ENCODE results near the gene MCM10. TPM values are rescaled to one million over a fixed set of nuclear protein-coding genes. Genes with fewer than 3 reads are reported as not detected.

MCM10 gene
- total and polyA plus RNA-seq, 9 of the 15 experiments (the other 6 are each of a cell fraction or from before 2014, with no cell fraction given), result 10.4 to 68.1 (median 48.0) TPM

DNA sequence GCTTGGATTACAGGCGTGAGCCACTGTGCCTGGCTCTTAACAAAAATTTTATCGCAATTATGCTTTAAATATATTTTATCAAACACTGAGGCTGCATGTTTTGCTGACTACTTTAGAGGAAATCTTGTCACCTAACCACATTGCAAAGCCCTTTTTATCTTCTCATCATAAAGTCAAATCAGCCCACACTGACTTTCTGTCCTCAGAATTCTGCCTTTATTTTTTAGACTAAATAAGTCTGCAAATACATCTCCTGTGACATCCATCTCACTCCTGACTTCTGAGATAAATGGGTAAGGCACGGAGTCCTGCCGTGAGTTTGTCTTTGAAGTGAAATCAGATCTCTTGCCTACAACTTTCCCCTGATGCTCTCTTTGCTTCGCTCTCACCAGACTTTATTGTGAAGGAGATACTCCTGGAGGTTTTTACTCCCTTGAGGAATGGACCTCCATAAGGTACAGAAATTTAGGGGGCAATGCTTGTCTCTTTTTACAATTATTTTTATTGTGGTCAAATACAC is 96.3 kb downstream of the MCM10 start (continued):
- TF ChIP-seq, protein P1, sequence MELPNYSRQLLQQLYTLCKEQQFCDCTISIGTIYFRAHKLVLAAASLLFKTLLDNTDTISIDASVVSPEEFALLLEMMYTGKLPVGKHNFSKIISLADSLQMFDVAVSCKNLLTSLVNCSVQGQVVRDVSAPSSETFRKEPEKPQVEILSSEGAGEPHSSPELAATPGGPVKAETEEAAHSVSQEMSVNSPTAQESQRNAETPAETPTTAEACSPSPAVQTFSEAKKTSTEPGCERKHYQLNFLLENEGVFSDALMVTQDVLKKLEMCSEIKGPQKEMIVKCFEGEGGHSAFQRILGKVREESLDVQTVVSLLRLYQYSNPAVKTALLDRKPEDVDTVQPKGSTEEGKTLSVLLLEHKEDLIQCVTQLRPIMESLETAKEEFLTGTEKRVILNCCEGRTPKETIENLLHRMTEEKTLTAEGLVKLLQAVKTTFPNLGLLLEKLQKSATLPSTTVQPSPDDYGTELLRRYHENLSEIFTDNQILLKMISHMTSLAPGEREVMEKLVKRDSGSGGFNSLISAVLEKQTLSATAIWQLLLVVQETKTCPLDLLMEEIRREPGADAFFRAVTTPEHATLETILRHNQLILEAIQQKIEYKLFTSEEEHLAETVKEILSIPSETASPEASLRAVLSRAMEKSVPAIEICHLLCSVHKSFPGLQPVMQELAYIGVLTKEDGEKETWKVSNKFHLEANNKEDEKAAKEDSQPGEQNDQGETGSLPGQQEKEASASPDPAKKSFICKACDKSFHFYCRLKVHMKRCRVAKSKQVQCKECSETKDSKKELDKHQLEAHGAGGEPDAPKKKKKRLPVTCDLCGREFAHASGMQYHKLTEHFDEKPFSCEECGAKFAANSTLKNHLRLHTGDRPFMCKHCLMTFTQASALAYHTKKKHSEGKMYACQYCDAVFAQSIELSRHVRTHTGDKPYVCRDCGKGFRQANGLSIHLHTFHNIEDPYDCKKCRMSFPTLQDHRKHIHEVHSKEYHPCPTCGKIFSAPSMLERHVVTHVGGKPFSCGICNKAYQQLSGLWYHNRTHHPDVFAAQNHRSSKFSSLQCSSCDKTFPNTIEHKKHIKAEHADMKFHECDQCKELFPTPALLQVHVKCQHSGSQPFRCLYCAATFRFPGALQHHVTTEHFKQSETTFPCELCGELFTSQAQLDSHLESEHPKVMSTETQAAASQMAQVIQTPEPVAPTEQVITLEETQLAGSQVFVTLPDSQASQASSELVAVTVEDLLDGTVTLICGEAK (IDR thresholded peaks at IDR 0.05), result no peak
- TF ChIP-seq, protein P1 (CRISPR knock-in tag; IDR thresholded peaks at IDR 0.05), result no peak
- TF ChIP-seq ZFP36 (IDR thresholded peaks at IDR 0.05; ENCODE audit: low read depth, low read length, partially characterized antibody), result no peak
- no peak for TF ChIP-seq KAT7 (CRISPR knock-in tag; IDR thresholded peaks at IDR 0.05; ENCODE audit: borderline replicate concordance)
- TF ChIP-seq ZNF347 (CRISPR knock-in tag; IDR thresholded peaks at IDR 0.05; ENCODE audit: low read depth), result no peak
- no peak for TF ChIP-seq ZNF239 (CRISPR knock-in tag; IDR thresholded peaks at IDR 0.05)
- TF ChIP-seq ZNF76 (CRISPR knock-in tag; IDR thresholded peaks at IDR 0.05; ENCODE audit: borderline replicate concordance), result no peak
- no peak for TF ChIP-seq GTF2E2 (tag; IDR thresholded peaks at IDR 0.05)
- TF ChIP-seq, protein P2, sequence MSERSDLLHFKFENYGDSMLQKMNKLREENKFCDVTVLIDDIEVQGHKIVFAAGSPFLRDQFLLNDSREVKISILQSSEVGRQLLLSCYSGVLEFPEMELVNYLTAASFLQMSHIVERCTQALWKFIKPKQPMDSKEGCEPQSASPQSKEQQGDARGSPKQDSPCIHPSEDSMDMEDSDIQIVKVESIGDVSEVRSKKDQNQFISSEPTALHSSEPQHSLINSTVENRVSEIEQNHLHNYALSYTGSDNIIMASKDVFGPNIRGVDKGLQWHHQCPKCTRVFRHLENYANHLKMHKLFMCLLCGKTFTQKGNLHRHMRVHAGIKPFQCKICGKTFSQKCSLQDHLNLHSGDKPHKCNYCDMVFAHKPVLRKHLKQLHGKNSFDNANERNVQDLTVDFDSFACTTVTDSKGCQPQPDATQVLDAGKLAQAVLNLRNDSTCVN (CRISPR knock-in tag; IDR thresholded peaks at IDR 0.05), result no peak
- TF ChIP-seq BCL6 (CRISPR knock-in tag; IDR thresholded peaks at IDR 0.05), result no peak
- TF ChIP-seq, protein P3, sequence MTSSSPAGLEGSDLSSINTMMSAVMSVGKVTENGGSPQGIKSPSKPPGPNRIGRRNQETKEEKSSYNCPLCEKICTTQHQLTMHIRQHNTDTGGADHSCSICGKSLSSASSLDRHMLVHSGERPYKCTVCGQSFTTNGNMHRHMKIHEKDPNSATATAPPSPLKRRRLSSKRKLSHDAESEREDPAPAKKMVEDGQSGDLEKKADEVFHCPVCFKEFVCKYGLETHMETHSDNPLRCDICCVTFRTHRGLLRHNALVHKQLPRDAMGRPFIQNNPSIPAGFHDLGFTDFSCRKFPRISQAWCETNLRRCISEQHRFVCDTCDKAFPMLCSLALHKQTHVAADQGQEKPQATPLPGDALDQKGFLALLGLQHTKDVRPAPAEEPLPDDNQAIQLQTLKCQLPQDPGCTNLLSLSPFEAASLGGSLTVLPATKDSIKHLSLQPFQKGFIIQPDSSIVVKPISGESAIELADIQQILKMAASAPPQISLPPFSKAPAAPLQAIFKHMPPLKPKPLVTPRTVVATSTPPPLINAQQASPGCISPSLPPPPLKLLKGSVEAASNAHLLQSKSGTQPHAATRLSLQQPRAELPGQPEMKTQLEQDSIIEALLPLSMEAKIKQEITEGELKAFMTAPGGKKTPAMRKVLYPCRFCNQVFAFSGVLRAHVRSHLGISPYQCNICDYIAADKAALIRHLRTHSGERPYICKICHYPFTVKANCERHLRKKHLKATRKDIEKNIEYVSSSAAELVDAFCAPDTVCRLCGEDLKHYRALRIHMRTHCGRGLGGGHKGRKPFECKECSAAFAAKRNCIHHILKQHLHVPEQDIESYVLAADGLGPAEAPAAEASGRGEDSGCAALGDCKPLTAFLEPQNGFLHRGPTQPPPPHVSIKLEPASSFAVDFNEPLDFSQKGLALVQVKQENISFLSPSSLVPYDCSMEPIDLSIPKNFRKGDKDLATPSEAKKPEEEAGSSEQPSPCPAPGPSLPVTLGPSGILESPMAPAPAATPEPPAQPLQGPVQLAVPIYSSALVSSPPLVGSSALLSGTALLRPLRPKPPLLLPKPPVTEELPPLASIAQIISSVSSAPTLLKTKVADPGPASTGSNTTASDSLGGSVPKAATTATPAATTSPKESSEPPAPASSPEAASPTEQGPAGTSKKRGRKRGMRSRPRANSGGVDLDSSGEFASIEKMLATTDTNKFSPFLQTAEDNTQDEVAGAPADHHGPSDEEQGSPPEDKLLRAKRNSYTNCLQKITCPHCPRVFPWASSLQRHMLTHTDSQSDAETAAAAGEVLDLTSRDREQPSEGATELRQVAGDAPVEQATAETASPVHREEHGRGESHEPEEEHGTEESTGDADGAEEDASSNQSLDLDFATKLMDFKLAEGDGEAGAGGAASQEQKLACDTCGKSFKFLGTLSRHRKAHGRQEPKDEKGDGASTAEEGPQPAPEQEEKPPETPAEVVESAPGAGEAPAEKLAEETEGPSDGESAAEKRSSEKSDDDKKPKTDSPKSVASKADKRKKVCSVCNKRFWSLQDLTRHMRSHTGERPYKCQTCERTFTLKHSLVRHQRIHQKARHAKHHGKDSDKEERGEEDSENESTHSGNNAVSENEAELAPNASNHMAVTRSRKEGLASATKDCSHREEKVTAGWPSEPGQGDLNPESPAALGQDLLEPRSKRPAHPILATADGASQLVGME (CRISPR knock-in tag; IDR thresholded peaks at IDR 0.05), result no peak

Measured in K562 (cell line).